GM08714 (cell line): ENCODE data around the gene PHYHD1.

Experiments
- H3K4me3 ChIP-seq: fragments of 200-500 bp; sonication (Bioruptor generic); 2 replicates; pipeline ENCODE4 v1.5.1; 2014; ENCODE audit warnings: mild to moderate bottlenecking, low read length, inconsistent platforms
- ZNF274 ChIP-seq: IDR thresholded peaks from 2 replicates; pipeline ENCODE4 v1.6.1; 2012; ENCODE audit warnings: mild to moderate bottlenecking, low read depth, low read length

The PHYHD1 gene

DNA sequence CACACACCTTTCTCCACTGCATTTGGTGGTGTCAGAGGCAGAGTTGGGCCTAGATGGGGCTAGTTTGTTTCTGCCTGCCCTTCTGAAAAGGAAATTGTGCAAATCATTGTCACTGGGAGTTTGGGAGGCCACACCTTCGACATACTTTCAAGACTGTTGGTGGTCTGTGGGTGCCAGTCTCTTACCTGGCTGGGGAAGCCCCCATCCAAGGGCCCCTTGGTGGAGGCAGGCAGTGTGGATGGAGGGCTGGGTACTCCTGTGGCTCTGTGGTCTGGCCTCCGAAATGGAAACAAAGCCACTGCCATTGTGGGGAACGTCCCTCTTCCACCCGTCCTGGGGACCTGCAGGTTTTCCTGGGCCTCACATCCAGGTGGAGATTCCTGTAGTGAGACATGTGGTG, 10.9 kb upstream of the PHYHD1 start:
- TF ChIP-seq ZNF274: no peak
- no peak overlapping the region for H3K4me3 ChIP-seq

DNA sequence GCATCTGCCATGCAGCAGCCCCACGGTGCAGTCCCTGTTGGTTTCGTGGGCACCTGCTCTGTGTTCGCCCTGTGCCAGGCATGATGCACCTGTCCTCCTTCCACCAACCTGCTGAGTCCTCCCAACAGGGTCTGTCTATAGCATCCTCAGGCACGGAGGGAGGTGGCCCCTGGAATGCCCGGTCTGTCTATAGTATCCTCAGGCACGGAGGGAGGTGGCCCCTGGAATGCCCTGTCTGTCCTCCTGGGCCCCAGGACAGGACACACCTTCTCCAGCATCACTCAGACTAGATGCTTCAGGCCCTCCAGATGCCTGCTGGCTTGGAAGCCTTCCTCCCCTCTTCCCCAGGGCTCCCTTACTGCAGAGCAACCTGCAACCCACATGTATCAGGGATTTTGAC, 9.9 kb upstream of the PHYHD1 start:
- H3K4me3 ChIP-seq: no peak overlapping the region
- TF ChIP-seq ZNF274: no peak

DNA sequence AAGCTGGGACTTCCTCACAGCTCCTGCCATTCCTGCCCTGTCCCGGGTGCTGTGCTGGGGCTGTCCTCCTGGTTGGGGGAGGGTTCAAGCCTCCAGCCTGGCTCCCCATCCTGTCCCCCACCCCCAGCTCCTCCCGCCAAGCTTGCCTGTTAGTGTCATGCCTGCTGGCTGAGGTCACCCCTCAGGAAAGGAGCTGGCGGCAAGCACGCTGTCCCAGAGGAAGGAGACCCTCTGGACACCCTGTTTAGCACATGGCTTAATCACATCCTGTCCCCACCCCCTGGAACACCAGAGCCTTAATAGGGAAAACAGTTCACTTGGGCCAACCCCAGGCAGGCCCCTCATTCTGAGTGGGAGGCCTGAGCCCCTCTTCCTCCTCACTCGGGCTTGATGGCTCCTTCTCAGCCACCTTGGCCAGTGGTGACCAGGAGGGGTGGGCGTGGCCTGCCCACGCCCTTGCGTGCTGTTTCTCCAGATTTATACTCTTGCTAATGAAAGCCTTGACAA, 9.2 kb upstream of the PHYHD1 start:
- no peak overlapping the region for H3K4me3 ChIP-seq
- TF ChIP-seq ZNF274: no peak

DNA sequence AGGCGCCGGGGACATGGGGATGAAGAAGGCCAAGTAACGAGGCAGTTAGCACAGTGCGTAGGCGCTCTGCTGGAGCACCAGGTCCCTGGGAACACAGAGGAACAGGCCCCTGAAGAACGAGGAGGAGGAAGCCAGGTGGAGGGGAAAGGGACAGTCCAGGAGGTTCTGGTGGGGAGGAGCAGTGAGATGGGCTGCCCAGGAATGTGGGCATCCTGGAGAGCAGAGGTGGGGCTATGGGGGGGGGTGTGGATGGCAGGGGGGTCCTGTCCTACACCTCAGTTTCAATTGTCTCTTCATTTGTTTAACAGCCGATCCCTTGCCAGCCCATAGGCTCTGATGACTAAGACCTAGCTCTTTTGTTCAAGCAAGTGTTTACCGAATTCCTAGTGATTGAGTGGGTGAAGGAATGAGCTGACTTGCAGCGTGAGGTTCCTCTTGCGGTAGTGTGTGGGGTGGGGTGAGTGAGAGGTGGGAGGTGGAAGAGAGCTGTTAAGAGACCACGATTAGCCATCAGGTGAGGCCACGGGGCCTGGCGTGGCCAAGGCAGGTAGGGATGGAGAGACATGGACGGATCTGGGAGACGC, 8.4 kb upstream of the PHYHD1 start:
- no peak overlapping the region for H3K4me3 ChIP-seq
- TF ChIP-seq ZNF274: no peak

DNA sequence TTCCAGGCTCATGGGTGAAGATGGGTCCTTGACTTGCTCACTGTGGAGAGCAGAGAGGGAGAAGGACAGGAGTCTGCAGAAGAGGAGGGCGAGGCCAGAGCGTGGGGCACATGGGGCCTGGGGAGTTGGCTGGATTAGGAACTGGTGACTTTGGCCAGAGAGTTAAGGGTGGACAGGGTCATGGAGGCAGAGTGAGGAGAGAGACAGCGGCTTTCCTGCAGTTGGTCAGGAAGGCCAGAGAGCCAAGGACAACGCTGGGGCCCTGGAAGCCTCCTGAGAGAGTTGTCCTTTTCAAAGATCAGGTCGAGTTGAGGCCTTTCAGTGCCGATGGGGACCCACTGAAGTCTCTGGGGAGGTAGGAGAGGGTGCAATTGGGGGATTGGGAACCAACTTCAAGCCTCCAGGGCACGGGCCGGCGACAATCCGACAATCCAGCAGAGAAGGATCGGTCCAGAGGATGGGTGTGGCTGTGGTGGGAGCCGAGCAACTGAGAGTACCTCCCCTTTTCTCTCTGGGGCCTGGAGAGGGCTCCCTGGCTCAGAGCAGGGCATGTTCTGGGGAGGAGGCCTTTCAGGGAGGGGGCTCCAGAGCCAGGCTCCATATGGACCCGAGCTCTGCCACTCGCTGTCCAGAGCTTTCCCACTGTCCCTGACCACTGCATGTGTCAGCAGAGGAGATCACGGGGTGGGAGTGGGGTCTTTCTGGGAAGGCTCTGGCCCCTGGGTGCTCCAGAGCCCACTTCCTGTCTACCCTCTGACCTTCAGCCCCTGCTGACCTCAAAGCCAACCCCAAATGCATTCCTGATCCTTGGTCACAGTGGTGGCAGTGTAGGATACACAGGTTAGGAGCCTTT, 7.5 kb upstream of the PHYHD1 start:
- H3K4me3 ChIP-seq: no peak overlapping the region
- TF ChIP-seq ZNF274: no peak

DNA sequence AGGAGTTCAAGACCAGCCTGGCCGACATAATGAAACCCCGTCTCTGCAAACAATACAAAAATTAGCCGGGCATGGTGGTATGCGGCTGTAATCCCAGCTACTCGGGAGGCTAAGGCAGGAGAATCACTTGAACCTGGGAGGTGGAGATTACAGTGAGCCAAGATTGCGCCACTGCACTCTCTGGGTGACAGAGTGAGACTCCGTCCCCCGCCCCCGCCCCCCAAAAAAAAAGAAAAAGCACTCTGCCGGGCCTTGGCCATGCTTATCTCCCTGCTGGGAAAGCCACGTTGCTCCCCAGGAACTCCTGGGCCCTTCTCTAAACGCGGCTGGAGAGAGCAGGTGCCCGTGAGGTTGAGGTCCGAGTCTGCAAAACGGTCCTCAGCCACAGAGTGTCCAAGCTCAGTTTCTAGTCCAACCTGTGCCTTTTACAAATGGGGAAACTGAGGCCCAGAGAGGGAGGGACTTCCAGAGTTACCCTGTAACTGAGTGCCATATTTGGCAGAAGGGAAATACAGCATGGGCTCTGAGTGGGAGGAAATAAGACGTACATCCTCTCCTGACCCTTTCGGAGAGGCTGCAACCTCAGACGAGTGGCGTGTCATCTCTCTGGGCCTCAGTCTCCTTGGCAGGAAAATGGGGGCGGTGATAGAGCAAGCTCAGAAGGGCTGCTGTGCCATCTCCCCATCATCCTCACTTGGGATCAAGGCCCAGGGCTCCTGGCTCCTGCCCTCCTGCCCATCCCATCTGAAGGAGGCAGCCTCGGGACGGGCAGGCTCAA, 6.6 kb upstream of the PHYHD1 start:
- TF ChIP-seq ZNF274: no peak
- no peak overlapping the region for H3K4me3 ChIP-seq

DNA sequence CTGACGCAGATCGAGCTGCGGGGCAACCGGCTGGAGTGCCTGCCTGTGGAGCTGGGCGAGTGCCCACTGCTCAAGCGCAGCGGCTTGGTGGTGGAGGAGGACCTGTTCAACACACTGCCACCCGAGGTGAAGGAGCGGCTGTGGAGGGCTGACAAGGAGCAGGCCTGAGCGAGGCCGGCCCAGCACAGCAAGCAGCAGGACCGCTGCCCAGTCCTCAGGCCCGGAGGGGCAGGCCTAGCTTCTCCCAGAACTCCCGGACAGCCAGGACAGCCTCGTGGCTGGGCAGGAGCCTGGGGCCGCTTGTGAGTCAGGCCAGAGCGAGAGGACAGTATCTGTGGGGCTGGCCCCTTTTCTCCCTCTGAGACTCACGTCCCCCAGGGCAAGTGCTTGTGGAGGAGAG, 4.6 kb upstream of the PHYHD1 start:
- H3K4me3 ChIP-seq: no peak overlapping the region
- no peak for TF ChIP-seq ZNF274

DNA sequence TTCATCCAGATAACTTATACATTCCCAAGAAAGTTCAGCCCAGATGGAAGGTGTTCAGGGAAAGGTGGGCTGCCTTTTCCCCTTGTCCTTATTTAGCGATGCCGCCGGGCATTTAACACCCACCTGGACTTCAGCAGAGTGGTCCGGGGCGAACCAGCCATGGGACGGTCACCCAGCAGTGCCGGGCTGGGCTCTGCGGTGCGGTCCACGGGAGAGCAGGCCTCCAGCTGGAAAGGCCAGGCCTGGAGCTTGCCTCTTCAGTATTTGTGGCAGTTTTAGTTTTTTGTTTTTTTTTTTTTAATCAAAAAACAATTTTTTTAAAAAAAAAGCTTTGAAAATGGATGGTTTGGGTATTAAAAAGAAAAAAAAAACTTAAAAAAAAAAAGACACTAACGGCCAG, 4.0 kb upstream of the PHYHD1 start:
- no peak for TF ChIP-seq ZNF274
- no peak overlapping the region for H3K4me3 ChIP-seq

DNA sequence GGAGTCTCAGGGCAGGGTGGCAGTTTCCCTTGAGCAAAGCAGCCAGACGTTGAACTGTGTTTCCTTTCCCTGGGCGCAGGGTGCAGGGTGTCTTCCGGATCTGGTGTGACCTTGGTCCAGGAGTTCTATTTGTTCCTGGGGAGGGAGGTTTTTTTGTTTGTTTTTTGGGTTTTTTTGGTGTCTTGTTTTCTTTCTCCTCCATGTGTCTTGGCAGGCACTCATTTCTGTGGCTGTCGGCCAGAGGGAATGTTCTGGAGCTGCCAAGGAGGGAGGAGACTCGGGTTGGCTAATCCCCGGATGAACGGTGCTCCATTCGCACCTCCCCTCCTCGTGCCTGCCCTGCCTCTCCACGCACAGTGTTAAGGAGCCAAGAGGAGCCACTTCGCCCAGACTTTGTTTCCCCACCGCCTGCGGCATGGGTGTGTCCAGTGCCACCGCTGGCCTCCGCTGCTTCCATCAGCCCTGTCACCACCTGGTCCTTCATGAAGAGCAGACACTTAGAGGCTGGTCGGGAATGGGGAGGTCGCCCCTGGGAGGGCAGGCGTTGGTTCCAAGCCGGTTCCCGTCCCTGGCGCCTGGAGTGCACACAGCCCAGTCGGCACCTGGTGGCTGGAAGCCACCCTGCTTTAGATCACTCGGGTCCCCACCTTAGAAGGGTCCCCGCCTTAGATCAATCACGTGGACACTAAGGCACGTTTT, 3.5 kb upstream of the PHYHD1 start:
- H3K4me3 ChIP-seq: no peak overlapping the region
- no peak for TF ChIP-seq ZNF274

DNA sequence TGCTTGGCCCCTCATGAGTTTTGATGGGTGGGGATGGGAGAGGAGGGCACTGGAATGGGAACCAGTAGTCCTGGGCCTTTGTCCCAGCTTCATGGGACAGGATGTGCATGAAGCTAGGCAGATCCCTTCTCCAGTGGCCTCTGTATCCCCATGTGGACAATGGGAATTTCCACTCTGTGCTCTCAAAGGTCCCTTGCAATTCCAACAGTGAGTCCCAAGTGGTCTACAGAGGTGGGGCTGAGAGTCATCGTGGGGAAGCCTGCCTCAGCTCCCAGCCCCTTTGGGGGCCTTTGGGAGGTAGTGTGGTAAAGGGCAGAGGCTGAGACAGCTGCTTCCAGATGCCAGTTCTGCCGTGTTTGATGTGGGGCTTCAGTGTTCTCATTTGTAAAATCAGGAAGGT, 1.9 kb upstream of the PHYHD1 start:
- no peak for TF ChIP-seq ZNF274
- no peak overlapping the region for H3K4me3 ChIP-seq

DNA sequence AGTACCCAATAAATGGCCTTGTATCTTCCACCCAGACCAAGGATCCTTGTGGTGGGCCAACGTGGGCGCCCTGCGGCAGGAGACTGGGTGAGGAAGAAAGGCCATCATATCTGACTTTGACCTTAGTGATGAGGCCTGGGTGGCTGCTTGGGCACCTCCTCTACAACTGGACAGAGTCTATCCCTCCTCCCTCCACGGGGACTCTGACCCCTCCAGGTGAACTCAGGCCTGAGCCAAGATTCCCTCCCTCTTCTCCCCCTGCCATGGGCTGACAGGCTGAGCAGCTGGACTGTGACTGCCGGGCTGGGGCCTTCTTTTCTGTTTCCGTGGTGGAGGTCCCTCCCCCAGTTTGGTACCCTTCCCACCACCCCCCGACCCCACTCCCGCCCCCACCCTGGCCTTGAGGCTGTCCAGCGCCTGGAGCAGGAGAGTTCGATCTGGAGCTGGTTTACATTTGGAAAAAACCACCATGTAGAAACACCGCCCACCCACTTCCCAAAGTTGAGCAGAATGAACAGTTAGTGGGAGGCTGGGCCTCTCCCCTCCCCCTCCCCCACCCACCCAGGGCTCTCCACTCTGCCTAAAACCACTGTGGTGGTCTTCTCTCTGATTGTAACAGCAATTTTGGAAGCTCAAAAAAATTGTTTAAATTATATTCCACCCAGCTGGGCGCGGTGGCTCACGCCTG, 1.2 kb upstream of the PHYHD1 start:
- TF ChIP-seq ZNF274: no peak
- H3K4me3 ChIP-seq: no peak overlapping the region

DNA sequence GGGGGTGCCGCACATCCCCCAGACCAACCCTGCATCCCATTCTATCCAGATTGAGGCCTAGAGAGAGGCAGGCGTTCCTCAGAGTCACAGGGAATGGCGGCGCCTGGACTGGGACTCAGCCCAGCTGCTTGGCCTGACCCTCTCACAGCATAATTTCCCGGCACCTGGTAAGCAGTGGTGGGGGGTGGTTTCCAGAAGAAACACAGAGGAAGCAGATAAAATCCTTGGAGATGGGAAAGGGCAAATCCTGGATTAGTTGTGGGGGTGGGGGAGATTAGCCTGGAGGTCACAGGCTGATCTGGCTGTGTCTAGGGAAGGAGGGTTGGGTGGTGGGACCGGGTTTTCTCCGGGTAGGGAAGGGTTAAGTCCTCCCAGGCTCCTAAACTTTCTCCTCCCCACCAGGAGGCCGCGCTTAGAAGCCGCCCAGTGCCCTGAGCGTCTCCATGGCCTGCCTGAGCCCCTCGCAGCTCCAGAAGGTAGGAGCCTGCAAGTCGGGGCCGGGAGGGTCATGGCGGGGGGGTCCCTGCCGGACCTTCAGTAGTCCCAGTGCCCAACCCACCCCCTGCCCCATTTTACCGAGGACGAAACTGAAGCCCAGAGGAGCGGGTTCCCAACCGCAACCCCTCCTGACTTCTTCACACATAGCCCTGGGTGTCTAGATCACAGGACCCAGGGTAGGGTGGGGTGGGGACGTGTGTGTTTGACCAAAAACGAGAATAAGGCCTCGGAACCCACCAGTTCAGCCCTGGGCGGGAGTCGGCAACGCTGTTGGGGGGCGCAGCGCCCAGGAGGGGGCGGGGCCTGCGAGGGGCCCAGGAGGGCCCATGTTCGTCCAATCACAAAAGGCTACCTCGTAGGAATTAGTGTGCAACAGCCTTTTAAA, 1.3 kb downstream of the PHYHD1 start:
- TF ChIP-seq ZNF274: no peak
- no peak overlapping the region for H3K4me3 ChIP-seq

DNA sequence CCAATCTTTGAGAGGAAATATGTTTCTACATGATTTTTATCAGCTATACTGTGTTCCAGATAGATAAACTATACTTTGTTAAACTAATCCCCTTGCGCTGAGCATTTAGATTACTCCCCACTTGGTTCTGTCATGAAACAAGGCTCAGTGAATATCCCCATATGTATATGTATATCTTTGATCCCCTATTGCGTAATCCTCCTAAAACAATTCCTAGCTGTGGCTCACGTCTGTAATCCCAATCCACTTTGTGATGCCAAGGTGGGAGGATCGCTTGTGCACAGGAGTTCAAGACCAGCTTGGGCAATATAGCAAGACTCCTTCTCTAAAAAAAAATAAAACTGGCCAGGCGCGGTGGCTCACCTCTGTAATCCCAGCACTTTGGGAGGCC, 2.7 kb downstream of the PHYHD1 start:
- no peak for TF ChIP-seq ZNF274
- no peak overlapping the region for H3K4me3 ChIP-seq
